Fibroblast of villous mesenchyme (primary cell): ENCODE measurements around the gene SNX10. TPM values are rescaled to one million over a fixed set of nuclear protein-coding genes. Genes with fewer than 3 reads are reported as not detected.

ENCODE experiments used
- DNase-seq: peaks from one replicate; pipeline ENCODE4 v3.0.0-alpha.2; 2010; ENCODE audit warnings: low read depth
- H3K4me3 ChIP-seq: 2 replicates; pipeline ENCODE4 v1.5.1; 2011; ENCODE audit warnings: low read depth, mild to moderate bottlenecking, low read length
- total RNA-seq: library from RNA; depleted of rRNA; stranded (reverse); fragments of >200 nt; gene quantifications from 2 replicates; pipeline ENCODE4 v1.2.3, GENCODE V29; 2012
- TF ChIP-seq, protein P1 (sequence below): IDR thresholded peaks from 2 replicates; pipeline ENCODE4 v1.5.1; 2012; ENCODE audit warnings: low read depth, mild to moderate bottlenecking, low read length; ENCODE audit not compliant: insufficient read depth

The SNX10 gene
- total RNA-seq, 1 donor = 0.86 TPM

DNA sequence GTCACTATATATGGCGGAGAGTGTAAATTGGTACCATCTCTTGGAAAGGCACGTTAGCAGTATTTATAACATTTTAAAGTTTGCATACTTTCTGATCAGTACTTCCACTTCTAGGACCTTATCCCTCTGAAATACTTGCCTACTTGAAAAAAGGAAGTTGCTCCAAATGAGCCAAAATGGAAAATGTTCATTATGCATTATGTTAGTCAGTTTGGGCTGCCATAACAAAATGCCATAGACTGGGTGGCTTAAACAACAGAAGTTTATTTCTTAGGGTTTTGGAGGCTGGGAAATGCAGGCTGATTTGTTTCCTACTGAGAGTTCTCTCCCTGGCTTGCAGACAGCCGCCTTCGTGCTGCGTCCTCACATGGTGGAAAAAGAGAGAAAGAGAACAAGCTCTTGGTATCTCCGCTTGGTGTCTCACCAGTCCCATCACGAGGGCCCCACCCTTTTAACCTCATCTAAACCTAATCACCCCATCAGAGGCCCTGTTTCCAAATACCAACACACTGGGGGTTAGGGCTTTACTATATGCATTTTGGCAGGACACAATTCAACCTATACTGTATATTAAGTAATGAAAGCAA is 6.9 kb downstream of the SNX10 start:
- TF ChIP-seq, protein P1, sequence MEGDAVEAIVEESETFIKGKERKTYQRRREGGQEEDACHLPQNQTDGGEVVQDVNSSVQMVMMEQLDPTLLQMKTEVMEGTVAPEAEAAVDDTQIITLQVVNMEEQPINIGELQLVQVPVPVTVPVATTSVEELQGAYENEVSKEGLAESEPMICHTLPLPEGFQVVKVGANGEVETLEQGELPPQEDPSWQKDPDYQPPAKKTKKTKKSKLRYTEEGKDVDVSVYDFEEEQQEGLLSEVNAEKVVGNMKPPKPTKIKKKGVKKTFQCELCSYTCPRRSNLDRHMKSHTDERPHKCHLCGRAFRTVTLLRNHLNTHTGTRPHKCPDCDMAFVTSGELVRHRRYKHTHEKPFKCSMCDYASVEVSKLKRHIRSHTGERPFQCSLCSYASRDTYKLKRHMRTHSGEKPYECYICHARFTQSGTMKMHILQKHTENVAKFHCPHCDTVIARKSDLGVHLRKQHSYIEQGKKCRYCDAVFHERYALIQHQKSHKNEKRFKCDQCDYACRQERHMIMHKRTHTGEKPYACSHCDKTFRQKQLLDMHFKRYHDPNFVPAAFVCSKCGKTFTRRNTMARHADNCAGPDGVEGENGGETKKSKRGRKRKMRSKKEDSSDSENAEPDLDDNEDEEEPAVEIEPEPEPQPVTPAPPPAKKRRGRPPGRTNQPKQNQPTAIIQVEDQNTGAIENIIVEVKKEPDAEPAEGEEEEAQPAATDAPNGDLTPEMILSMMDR = no peak
- H3K4me3 ChIP-seq = no peak overlapping the region
- DNase-seq = no peak

DNA sequence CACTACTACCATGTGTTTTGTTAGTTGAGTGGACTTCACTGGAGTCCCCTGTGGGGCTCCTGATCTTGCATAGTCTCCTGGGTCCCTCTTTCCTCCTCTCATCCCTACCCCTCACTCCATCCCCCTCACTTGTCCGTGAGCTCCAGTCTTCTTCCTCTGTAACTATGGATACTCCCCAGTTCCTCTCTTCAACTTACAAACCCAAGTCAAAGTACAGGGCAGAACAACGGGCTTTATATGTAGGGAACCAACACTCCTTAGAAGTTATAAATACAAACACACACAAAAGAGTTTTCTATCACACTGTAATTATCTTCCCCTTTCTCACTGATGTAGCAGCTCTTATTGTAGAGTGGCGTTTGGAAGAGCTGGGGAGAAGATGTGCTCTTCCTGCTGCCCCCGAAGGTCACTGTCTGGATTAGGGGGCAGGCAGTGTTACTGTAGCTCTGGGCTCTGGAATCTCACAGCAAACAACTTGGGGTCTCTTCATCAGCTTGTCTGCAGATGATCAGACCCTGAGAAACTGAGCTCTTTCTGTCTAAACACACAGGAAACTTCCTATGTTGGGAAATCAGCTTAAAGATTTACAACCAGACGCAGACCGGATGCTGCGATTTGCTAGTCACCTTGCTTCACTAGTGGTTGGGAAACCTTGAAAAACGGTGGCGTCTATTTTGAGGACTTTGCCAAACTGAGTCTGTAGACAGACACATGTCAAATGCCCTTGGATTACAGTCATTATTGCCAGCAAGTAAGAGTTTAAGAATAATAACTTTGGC is 13.6 kb downstream of the SNX10 start:
- peak; percentile 58 for DNase-seq
- TF ChIP-seq, protein P1 = no peak
- H3K4me3 ChIP-seq = no peak overlapping the region

- no peak for DNase-seq
- no peak overlapping the region for H3K4me3 ChIP-seq
- TF ChIP-seq, protein P1 = no peak
Measured at GRCh38 chr7:26305869-26306665, 14.4 kb downstream of the SNX10 start.

DNA sequence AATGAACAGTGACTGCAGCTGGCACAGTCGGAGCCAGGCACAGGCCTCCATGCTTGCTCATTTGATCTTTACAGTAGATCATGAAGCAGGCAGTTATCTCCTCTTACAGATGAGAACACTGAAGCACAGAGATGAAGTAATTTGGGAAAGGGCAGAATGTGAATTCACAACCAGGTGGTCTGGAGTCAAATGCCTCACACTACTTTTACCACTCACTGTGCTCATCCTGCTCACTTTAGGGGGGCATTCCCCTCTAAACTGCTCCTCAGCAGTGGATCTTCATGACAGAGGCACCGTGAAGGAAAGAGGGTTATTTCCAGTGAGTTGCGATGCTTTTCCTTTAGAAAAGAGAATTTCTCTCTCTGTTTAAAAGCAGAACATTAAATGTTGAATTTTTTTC is 15.1 kb downstream of the SNX10 start:
- no peak overlapping the region for H3K4me3 ChIP-seq
- TF ChIP-seq, protein P1 = no peak
- no peak for DNase-seq

DNA sequence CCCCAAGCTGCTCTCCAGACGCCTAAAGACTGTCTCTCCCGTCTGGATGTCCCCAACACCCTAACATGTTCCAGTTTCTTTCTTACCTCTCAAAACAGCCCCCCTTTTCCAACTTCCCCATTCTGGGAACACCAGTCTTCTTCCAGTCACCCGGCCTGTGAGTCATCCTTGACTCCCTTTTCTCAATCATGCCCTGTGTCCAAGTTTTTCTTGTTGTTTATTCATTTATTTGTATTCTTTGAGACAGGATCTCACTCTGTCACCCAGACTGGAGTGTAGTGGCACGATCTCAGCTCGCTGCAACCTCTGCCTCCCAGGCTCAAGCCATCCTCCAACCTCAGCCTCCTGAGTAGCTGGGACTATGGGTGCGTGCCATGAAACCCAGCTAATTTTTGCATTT is 15.6 kb downstream of the SNX10 start:
- H3K4me3 ChIP-seq = no peak overlapping the region
- DNase-seq = peak; percentile 73
- TF ChIP-seq, protein P1 = no peak

DNA sequence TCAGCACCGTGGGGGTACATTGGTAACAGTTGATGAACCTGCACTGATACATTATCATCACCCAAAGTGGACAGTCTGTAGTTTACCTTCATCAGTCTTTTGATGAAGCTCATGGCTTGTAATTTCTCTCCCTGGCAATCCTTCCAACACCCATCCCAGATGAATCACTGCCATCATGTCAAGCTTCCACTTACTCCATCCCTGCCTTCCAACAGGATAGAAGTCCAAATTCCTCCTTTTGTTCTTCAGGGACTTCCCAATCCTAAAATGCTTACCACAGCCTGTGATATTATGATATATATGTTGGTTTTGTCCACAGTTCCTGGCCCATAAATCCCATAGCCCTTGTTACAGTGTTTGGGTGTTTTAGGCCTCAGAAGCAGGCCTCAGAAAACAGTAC is 16.1 kb downstream of the SNX10 start:
- no peak for DNase-seq
- TF ChIP-seq, protein P1 = no peak
- no peak overlapping the region for H3K4me3 ChIP-seq
